Limb (tissue), 2 donors: ENCODE measurements around the gene TFPT.

Experiments used
- DNase-seq, 2 donors: peaks; one replicate each; pipeline ENCODE4 v3.0.0-alpha.2; 2016; ENCODE audit errors: extremely low spot score in 2 of 2

The TFPT gene

GRCh38 chr19:54081032-54081431, 34.4 kb downstream of the TFPT start, which contains the start of gene TARM1:
Gene TARM1 (minus strand): TSS chr19:54081365. CDS start chr19:54081340, 25 bp downstream.
- DNase-seq, result no peak

GRCh38 chr19:54077334-54077733, 38.1 kb downstream of the TFPT start:
- no peak for DNase-seq

- no peak for DNase-seq
Observed at GRCh38 chr19:54074851-54075250, 40.6 kb downstream of the TFPT start.

GRCh38 chr19:54073829-54074228, 41.6 kb downstream of the TFPT start:
- no peak for DNase-seq

- no peak for DNase-seq
Observed at GRCh38 chr19:54069470-54069869, 46.0 kb downstream of the TFPT start.

GRCh38 chr19:54063350-54064116, 51.9 kb downstream of the TFPT start, which contains the start of gene VSTM1:
Gene VSTM1 (minus strand): TSS chr19:54063897. CDS start chr19:54063777, 120 bp downstream.
- DNase-seq, result no peak

- DNase-seq, result no peak
Observed at GRCh38 chr19:54062643-54063042, 52.8 kb downstream of the TFPT start.
